Stimulated activated CD4-positive, alpha-beta T cell treated with anti-CD3 and anti-CD28 coated beads, Interleukin-15, amount 100 ng/mL, for 48 hours (primary cell): ENCODE results near the gene GPC6.
A peak's percentile ranks its signal among the peaks of the same experiment; 100 is the strongest.

ENCODE experiments used
- DNase-seq, 2 donors: peaks; one replicate each; pipeline ENCODE4 v3.0.0-alpha.2; 2020; ENCODE audit warnings: low read depth in 2 of 2

GPC6 gene

DNA sequence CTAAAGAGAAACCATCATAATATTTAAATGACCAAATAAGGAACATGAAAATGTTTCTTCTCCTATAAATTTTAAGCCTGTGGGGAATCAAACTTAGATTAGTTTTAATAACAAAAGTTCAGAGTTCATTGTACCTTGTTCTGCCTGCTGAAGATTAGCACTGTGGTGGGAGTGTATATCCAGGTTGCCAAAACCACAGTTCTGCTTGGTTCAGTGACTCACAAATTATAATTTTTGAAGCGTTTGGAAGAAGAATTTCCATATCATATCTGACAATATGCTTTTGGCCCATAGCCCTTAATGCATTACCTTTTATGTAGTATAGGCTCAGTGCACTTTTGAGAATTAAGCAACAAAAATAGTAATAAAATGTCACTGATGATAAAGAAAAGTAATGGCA lies 545.2 kb downstream of the GPC6 start:
- no peak for DNase-seq

DNA sequence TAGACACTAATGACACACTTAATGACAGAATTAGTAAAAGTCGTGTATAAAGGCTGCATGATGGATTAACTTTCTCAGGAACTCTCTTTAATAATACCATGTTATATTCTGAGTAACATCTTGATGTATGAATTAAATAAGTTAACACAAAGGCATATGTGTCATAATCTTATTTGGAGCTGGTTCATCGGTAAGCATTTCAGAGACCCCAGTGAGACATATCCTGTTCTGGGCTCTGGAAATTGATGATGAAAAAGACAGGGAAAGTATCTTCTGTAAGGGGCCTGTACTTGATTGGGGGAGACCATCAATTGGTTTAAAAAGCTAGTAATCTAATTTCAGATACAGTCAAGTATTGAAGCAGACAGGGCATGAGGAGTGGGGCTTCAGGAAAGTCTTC lies 547.9 kb downstream of the GPC6 start:
- no peak for DNase-seq

DNA sequence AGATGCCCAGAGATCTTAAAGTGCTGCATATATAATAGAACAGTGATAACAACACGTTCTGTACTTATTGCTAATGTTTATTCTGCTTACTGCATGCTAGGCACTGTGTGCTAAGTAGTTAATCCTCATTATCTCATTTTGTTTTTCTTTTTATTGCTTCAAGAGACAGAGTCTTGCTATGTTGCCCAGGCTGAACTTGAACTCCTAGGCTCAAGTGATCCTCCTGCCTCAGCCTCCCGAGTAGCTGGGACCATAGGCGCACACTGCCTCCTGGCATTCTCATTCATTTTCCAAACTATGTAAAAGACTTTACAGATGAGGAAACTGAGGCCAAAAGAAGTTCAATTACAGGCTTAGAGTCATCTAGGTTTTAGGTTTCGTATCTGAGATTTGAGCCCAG lies 548.4 kb downstream of the GPC6 start:
- DNase-seq = no peak

DNA sequence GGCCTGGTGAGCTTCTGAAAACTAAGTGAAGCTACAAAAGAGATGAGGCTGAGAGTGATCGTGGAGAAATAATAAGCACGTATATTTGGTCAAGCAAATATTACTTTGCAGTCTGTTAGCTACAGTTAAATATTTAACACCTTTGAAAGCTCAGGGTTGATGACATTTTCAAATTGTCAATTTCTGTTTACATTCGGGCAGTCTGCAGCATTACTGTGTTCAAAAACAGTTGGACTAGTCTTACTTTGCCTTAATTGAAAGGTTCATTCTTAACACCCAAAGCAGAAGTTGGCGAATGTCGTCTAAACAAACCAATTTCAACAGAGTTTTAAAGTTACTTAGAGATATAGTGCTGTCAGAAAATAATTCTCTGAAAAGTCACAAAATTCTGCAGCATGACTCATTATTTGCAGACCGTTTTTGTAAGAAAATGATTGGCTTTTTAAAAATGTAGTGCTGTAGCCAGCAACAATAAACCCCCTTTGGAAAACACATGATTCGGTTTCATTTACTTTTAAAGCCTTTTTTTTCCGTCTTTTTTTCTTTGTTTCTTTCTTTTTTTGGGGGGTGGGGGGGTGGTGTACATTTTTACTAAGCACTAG lies 549.0 kb downstream of the GPC6 start:
- no peak for DNase-seq

DNA sequence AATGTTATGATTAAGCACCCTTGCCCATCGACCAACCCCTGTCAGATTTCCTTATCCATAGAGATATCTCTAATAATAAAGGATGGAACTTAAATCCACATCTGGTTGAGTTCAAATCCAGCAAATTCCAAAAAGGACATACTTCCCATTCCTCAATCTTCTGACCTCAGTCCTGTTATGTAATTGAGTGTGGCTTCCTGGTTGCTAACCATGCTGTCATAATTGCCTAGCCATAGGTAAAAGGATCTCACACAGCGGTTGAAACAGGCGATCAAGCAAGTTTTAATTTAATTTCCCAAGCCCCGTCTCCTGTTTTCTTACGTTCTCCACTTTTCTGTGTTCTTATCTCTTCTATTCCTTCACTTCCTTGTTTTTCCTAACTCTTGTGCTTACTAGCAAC lies 550.3 kb downstream of the GPC6 start:
- no peak for DNase-seq

DNA sequence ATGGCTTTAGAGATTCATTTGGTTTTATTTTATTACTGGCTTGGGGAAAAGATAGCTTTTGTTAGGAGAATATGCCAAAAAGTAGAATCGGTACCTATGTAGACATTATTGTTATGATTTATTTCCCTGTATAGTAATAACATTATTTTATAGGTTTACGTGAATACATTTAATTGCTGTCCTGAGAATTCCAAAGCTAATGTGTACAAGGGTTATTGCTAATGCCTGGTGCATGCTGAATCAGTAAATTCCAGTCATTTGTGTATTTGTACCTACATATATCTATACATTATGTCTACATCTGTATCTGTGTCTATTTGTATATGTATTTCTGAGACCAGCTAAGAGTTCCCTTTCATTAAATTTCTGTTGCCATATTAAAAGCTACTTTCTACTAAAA lies 550.9 kb downstream of the GPC6 start:
- DNase-seq = no peak

DNA sequence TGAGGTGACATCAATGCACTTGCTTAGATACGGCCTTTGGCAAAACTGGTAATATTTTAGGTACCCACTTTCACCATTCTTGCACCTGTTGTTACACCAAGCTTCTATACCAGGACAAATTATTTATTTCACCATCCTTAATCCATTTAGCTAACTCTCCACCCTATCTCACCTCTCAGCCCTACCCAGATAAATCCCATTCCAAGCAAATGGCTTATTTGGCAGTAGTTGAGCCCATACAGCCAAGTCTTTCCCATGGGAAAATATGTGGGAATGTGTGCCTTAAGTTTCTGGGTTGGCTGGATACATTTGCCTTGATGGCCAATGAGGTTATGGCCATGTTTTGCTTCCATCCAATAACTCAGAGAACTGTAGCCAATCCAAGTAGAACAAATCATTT lies 551.9 kb downstream of the GPC6 start:
- no peak for DNase-seq

DNA sequence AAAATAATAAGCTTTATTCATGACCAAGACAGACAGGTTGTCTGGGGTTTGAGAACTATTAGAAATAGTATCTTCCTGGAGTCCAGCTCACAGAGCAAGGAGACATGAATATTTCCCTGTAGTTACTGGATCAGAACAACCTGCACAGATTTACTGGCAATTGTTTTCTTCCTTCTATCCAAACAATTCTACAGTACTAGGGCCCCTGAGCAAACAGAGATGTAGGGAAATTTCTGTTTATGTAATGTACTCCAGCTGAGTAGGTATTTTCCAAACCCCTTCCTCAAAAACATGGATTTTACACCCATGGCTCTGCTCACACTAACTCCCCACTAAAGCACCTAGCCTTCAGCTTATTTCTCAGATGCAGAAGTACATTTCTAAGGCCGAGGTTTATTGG lies 557.6 kb downstream of the GPC6 start:
- no peak for DNase-seq

DNA sequence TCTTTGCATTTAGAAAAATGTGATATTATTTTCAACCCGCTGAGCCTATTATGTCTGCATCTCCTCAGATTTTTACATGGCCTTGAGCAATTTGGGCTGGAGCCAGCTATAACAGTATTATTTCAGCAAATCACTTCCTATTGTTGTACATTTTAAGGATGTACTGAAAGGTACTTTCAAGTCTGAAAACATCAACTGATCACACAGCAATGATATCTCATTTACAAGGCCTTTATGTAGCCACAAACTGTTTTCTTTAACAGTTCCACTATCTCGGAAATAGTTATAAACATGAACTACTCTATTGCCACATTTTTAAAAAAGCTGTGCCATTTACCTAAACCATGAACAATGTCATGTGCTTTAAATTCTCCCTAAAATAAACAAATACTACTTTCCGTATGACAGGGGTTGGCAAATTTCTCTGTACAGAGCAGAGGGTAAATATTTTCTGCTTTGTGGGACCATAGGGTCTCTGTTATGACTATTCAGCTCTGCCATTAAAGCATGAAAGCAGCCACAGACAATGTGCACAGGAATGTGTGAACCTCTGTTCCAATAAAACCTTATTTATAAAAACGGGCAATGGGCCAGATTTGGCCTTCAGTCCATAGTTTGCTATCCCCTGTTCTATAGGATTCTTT lies 560.4 kb downstream of the GPC6 start:
- DNase-seq = no peak

DNA sequence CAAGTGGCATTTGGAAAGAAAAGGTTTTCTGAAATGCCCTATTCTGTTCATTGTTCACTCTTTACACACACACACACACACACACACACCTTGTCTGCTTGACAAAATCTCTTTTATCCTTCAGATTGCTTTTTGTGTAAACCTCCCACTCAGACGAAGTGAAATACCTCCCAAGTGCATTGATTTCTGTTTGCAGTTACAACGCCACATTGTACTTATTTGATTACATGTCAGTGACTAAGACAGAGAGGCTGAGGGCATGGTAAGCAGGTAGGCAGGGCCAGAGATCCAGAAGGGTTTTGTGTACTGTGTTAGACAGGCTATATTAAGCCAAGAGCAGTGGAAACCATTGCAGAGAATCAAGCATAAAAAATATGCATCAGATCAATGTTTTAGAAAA lies 561.8 kb downstream of the GPC6 start:
- DNase-seq = no peak

DNA sequence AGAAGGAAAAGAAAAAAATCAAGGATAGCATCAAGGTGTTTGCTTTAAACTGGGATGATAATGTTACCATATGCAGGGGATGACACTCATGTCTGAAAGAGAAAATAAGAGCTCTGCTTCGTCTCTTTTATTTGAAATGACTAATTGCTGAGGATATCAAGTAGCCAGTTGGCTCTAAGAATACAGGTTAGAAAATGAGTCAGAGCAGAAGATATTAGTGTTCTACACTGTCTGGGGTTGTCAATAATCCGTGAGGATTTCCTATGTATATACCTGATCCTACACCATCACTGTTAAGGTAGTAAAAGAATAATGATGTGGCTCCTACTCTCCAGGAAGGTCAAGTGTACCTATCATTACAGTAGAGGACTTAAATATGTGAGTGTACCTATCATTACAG lies 562.5 kb downstream of the GPC6 start:
- no peak for DNase-seq

DNA sequence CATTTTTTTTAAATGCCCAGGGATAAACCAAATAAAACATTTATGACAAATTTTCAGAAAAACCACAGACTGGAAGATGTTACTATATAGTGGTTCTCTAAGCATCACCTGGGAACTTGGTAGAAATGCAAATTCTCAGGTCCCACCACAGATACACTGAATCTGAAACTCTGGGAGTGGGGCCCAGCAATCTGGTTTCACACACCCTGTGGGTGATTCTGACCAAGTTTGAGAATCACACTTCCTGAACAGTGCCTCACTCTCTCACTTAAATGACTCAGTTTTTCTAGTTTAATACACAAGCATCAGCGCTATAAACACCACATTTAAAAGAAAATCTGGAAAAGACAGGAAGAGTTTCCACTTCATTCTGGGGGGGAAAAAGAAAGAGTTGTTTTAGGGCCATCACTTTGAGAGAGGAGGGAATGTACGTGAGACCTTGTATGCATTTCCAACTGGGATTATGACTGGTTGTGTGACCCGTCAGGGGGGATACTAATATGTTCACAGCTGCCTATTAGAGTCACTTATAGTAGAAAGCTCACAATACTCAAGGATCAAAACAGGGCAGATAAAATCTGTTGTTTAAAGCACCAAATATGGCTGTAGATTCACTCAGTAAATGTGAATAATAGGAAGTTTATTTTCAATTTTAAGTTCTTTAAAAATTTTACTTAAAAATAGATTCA lies 567.7 kb downstream of the GPC6 start:
- DNase-seq = peak; percentile 32 to 55

DNA sequence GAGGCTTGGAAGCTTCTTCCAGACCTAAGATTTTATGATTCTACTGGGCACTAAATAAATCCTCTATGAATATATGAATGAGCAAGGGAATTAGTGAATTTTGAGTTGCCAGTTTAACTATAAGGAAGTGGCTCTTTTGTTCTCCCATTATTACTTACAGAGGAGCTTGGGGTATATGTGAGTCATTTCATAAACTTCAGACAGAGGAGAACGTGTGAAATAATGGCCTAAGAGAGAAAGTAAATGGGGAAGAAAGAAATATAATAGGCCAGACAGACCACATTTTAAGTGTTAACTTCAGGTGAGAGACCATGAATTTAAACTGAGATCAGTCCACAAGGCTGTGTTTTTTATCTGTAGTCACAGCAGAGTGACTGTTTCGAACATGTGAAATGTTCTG lies 570.9 kb downstream of the GPC6 start:
- DNase-seq = no peak

DNA sequence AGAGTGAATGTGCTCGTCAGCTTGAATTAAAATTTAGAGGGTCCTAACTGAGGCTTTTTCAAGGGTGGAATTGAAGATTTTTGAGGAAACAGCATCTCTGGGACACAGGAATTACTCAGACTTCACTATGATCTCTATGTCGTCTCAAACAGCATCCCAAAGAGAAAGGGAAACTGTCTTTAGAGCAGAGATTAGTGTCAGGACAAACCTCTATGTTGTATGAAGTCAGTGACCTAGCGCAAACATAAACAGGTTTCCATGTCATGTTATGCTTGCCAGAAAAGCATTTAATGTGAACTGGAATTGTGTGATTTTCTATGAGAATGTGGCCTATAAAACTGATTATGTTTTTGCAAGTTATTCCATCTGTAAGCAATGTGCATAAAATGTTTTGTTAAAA lies 573.7 kb downstream of the GPC6 start:
- DNase-seq = no peak

DNA sequence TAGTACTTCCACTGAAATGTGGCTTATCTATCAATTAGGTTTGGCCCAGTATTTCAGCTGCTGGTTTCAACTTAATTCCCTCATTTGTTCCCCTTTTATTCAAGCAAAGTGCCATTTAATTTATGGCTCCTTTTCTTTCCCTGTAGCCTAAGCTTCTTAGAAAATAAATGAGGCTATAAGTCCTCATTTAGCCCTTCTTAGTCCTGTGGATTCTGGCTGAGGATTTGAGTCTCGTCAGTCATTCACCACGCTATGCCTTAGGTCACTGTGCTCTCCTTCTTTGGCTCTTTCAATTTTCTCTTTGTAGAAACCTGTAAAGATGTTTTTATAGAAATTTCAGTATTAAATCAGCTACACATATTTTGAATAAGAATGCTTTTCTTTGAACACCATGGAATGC lies 579.1 kb downstream of the GPC6 start:
- DNase-seq = no peak

DNA sequence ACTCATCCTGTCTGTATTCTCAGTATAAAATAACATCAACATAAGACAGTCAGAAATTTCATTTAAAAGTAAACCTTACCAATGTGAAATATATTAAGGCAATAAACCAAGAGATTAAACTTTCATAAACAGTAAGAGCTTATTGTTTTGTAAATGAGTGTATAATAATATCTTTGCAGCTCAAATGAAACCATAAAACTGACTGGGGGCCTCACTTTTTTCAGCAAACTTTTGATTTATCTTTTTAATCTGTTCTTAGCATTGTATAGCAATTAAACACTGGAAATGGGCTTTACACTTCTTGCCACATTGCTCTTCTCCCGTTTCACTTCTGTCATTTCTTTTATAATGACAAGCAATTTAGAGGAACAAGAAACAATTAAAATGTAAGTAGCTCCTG lies 580.3 kb downstream of the GPC6 start:
- no peak for DNase-seq

DNA sequence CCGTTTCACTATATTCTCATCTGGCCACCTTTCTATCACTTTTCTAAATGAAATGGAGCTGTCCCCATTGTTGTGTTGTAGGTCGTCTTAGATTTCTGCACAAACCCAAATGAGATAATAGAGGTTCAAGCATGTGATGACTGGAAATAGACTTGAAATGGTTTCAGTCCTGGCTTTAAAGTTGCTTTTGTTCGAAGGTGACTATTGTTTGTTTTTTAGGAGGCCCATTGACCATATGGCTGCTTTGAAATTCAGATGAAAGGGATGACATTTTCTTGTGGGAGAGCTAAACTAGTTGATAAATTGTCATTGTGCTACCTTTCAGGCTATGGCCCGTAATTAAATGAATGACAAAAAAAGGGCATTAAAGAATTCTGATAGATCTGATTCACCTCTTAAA lies 583.7 kb downstream of the GPC6 start:
- DNase-seq = no peak

DNA sequence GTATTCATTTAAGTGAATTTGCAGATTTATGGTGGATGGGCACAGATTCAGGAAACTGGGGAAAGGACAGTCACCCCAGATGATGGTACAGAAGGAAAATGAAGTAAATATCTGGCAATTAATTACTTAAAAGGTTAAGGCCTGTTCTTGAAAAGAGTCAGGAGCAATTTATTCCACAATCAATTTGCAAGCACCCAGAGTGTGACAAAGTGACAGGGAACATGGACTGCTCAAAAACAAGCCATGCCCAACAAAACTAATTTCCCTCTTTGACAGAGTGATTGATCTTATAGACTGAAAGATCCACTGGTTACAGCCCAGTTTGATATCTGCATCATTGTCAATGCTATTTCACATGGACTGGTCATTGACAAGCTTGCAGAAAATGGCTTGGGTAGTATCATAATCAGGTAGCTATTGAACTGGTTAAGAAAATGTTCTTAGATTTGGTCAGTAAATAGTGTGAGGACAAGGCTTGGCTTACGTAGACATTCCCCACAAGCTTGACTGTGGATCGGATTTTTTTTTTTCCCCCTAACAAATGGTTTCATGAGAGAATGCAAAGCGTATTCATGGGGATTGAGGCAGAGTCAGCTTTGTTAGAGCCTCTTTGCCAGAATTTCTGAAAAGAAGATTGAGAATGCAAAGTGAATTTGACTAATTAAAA lies 584.6 kb downstream of the GPC6 start:
- no peak for DNase-seq

DNA sequence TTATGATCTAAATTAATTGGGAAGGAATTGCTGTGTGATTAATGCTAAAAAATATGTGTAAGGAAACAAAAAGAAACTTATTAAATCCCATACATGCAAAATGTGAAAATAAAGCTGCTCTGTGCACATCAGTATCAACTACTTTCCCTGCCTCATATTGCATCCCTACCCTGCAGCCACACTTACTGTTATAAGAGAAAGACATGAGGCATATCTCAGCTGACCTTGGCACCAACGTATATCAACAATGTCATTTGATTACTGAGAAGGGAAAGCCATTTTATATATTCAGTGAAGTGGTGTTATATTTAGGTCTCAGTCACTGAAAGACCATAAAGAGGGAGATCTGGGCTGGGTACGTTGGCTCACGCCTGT lies 585.1 kb downstream of the GPC6 start:
- no peak for DNase-seq

DNA sequence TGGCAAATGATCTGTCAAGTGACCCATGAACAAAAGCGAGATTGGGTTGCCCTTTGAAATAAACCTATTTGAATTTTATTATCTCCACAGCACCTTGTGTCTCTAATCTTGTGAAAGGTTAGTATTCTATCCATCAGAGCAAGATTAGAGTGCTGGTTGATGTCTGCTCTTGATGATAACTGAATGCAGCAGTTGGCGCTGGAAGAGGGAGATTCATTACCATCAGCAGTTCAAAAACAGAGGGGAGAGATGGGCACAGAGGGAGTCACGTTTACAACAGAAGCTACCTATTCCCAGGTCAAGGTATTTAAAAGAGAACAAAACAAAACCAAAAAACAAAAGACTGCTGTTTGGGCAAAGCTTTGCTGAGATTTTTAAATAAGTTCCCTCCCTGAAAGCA lies 588.1 kb downstream of the GPC6 start:
- DNase-seq = no peak

DNA sequence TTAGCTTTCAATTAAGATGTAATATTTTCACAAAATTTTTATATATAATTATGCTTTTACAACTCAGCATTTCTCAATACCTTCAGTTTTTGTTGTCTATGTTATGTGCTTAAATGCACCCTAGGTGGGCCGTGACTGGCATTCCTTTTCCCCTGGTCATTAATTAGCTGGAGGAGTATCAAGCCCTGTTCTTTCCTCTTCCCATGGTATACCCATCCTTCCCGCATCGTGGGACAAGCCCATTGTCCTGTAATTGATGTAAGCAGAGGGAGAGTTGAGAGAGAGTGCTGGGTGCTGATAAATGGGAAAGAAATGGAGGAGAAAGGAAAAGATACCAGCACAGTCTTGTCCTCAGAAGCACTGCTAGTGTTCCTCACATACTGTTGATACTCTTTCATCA lies 591.7 kb downstream of the GPC6 start:
- DNase-seq = no peak

DNA sequence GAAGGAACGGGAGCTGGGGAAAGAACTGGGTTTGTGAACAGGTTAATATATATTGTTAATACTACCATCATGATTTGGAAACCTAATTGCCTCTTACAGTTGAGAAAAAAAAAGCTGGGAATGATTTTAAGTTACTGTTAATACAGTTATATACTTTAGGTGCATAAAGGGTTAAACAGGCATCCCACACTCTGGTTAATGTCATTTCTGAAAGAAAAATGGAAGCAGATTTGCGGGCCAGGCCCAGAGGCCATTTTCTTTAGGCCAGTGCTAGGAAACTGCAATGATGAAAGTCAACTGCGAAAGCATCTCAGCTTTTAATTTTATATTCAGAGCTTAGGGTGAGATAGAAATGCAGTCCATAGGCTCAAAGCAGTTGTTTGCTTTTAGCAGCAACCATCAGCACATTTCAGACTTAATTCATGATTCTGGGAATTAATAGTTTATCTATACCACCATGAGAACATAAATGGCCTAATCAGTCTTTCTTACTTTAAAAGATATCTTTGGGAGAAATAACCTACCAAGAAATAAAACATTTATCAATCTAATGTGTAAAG lies 592.8 kb downstream of the GPC6 start:
- DNase-seq = no peak

DNA sequence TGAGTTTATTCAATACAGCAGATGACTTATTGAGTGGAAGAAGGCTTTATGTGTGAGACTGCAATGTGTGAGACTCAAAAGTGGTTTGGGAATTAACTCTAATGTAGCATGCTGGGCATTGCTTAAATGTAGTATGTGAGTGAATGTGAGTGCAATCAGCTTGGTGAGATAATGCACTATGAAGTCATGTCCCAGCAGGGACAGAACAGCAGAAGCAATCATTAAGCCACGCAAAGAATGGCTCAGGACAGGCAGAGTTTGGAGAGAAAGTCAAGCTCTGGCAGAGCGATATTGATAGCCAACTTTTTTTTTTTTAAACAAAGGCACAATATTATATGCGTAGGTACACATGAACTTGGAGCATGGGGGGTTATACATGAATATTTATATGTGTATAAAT lies 597.7 kb downstream of the GPC6 start:
- no peak for DNase-seq
